Measurements from ENCODE around the gene DHX36.

The DHX36 gene

GRCh38 chr3:154242766-154243165 lies 81.5 kb downstream of the DHX36 start:
- H3K4me3 ChIP-seq (ENCODE audit: low read depth, low read length): no peak overlapping the region
- no peak for TF ChIP-seq CTCF (IDR thresholded peaks at IDR 0.05; ENCODE audit: low read depth, low read length)

GRCh38 chr3:154241496-154241895 lies 82.8 kb downstream of the DHX36 start:
- no peak overlapping the region for H3K4me3 ChIP-seq (ENCODE audit: low read depth, low read length)
- no peak for TF ChIP-seq CTCF (IDR thresholded peaks at IDR 0.05; ENCODE audit: low read depth, low read length)

GRCh38 chr3:154240235-154240634 lies 84.1 kb downstream of the DHX36 start:
- H3K4me3 ChIP-seq (ENCODE audit: low read depth, low read length): no peak overlapping the region
- no peak for TF ChIP-seq CTCF (IDR thresholded peaks at IDR 0.05; ENCODE audit: low read depth, low read length)

GRCh38 chr3:154236331-154236730 lies 88.0 kb downstream of the DHX36 start:
- no peak for TF ChIP-seq CTCF (IDR thresholded peaks at IDR 0.05; ENCODE audit: low read depth, low read length)

GRCh38 chr3:154235330-154235729 lies 89.0 kb downstream of the DHX36 start:
- TF ChIP-seq CTCF (IDR thresholded peaks at IDR 0.05; ENCODE audit: low read depth, low read length): no peak

More at GRCh38 chr3:154236331-154236730, 88.0 kb downstream of the DHX36 start:
- H3K4me3 ChIP-seq (ENCODE audit: low read depth, low read length): no peak overlapping the region

GRCh38 chr3:154229217-154229590 lies 95.1 kb downstream of the DHX36 start:
- H3K4me3 ChIP-seq (ENCODE audit: low read depth, low read length): no peak overlapping the region
- TF ChIP-seq CTCF (IDR thresholded peaks at IDR 0.05; ENCODE audit: low read depth, low read length): no peak

More at GRCh38 chr3:154235330-154235729, 89.0 kb downstream of the DHX36 start:
- no peak overlapping the region for H3K4me3 ChIP-seq (ENCODE audit: low read depth, low read length)

GRCh38 chr3:154228561-154229216 lies 95.6 kb downstream of the DHX36 start:
- no peak for TF ChIP-seq CTCF (IDR thresholded peaks at IDR 0.05; ENCODE audit: low read depth, low read length)

More at GRCh38 chr3:154228561-154229216, 95.6 kb downstream of the DHX36 start:
- no peak overlapping the region for H3K4me3 ChIP-seq (ENCODE audit: low read depth, low read length)
